Panc1 (cell line): Measurements from ENCODE around the gene TTC24.

ENCODE experiments used
- POLR2AphosphoS5 ChIP-seq: IDR thresholded peaks from 2 replicates; pipeline ENCODE4 v1.6.1; 2012; ENCODE audit warnings: mild to moderate bottlenecking, low read depth, low read length, moderate library complexity
- TF ChIP-seq, protein P1 (sequence below), 2 experiments: IDR thresholded peaks; 2 replicates each; pipeline ENCODE4 v1.6.1; 2011 to 2012; ENCODE audit warnings: low read depth in 2 of 2, control low read depth in 1 of 2, low read length in 1 of 2, mild to moderate bottlenecking in 1 of 2, moderate library complexity in 1 of 2; ENCODE audit not compliant: insufficient read depth in 1 of 2
- TF ChIP-seq, protein P2 (sequence below): fragments of 450-650 bp; IDR thresholded peaks from 2 replicates; pipeline ENCODE4 v1.5.1; 2017; ENCODE audit warnings: mild to moderate bottlenecking

DNA sequence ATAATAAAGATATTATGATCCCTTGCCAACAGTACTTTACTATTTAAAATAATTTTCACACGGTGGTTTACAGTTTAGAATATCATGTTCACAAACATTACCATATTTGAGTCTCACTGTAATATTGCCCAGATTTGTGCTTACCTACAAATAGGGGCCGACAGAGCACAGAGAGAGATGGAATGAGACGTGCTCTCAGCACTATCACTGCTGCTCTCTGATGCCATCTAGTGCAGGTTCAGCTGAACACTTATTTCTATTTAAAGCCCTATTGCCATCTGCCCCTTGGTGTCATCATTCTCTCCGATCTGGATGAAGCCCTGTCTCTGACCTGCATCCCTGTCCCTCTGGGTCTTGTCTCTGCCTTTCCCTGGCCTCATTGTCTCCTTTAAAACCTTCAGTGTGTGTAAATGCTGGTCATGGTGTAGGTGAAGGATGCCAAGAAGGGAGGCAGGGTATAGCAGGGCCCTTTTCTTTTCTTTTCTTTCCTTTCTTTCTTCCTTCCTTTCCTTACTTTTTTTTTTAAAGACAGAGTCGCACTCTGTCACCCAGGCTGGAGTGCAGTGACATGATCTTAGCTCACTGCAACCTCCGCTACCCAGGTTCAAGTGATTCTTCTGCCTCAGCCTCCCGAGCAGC, 28.6 kb downstream of the TTC24 start:
- TF ChIP-seq, protein P1, sequence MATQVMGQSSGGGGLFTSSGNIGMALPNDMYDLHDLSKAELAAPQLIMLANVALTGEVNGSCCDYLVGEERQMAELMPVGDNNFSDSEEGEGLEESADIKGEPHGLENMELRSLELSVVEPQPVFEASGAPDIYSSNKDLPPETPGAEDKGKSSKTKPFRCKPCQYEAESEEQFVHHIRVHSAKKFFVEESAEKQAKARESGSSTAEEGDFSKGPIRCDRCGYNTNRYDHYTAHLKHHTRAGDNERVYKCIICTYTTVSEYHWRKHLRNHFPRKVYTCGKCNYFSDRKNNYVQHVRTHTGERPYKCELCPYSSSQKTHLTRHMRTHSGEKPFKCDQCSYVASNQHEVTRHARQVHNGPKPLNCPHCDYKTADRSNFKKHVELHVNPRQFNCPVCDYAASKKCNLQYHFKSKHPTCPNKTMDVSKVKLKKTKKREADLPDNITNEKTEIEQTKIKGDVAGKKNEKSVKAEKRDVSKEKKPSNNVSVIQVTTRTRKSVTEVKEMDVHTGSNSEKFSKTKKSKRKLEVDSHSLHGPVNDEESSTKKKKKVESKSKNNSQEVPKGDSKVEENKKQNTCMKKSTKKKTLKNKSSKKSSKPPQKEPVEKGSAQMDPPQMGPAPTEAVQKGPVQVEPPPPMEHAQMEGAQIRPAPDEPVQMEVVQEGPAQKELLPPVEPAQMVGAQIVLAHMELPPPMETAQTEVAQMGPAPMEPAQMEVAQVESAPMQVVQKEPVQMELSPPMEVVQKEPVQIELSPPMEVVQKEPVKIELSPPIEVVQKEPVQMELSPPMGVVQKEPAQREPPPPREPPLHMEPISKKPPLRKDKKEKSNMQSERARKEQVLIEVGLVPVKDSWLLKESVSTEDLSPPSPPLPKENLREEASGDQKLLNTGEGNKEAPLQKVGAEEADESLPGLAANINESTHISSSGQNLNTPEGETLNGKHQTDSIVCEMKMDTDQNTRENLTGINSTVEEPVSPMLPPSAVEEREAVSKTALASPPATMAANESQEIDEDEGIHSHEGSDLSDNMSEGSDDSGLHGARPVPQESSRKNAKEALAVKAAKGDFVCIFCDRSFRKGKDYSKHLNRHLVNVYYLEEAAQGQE (IDR thresholded peaks at IDR 0.05; ENCODE audit: insufficient read depth in 1 of 2, low read depth in 2 of 2, low read length in 1 of 2), result no peak
- TF ChIP-seq, protein P2, sequence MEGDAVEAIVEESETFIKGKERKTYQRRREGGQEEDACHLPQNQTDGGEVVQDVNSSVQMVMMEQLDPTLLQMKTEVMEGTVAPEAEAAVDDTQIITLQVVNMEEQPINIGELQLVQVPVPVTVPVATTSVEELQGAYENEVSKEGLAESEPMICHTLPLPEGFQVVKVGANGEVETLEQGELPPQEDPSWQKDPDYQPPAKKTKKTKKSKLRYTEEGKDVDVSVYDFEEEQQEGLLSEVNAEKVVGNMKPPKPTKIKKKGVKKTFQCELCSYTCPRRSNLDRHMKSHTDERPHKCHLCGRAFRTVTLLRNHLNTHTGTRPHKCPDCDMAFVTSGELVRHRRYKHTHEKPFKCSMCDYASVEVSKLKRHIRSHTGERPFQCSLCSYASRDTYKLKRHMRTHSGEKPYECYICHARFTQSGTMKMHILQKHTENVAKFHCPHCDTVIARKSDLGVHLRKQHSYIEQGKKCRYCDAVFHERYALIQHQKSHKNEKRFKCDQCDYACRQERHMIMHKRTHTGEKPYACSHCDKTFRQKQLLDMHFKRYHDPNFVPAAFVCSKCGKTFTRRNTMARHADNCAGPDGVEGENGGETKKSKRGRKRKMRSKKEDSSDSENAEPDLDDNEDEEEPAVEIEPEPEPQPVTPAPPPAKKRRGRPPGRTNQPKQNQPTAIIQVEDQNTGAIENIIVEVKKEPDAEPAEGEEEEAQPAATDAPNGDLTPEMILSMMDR, result peak; percentile 90
- no peak for TF ChIP-seq POLR2AphosphoS5
